BJ (cell line): Measurements from ENCODE around the gene PEF1. TPM values are rescaled to one million over a fixed set of nuclear protein-coding genes. Genes with fewer than 3 reads are reported as not detected.

Source experiments
- CTCF ChIA-PET: fragments of 350-600 bp; formaldehyde crosslinking; extraction: SDS; loops from one replicate; lab custom pipeline; 2021; ENCODE audit warnings: antibody characterized with exemption, inconsistent platforms; lab: Yijun Ruan, JAX
- POLR2A ChIA-PET: fragments of 300-600 bp; sonication (Branson Sonifier 250); formaldehyde crosslinking; extraction: SDS; loops from one replicate; lab custom pipeline; 2021; ENCODE audit warnings: antibody characterized with exemption; lab: Charles Lee
- DNase-seq: peaks from one replicate; pipeline ENCODE4 v3.0.0-alpha.2; 2011; ENCODE audit warnings: low read depth
- H3K27me3 ChIP-seq: 2 replicates; pipeline ENCODE4 v1.6.0; 2011; ENCODE audit warnings: low read length; ENCODE audit not compliant: control insufficient read depth, insufficient read depth
- H3K36me3 ChIP-seq: 2 replicates; pipeline ENCODE4 v1.5.1; 2011; ENCODE audit warnings: low read length; ENCODE audit not compliant: control insufficient read depth, insufficient read depth
- H3K4me3 ChIP-seq: 2 replicates; pipeline ENCODE4 v1.5.1; 2011; ENCODE audit warnings: low read depth, mild to moderate bottlenecking, control low read depth, low read length
- polyA plus RNA-seq: library from polyadenylated mRNA; depleted of rRNA; stranded (reverse); fragments of >200 nt; gene quantifications from 2 replicates; pipeline ENCODE4 v1.2.3, GENCODE V29; 2011
- TF ChIP-seq, protein P1 (sequence below): IDR thresholded peaks from 2 replicates; pipeline ENCODE4 v1.5.1; 2011; ENCODE audit warnings: low read depth, mild to moderate bottlenecking, control low read depth, inconsistent platforms, low read length, moderate library complexity; ENCODE audit not compliant: insufficient read depth

PEF1 gene
- polyA plus RNA-seq, 1 experiment = 145 TPM

DNA sequence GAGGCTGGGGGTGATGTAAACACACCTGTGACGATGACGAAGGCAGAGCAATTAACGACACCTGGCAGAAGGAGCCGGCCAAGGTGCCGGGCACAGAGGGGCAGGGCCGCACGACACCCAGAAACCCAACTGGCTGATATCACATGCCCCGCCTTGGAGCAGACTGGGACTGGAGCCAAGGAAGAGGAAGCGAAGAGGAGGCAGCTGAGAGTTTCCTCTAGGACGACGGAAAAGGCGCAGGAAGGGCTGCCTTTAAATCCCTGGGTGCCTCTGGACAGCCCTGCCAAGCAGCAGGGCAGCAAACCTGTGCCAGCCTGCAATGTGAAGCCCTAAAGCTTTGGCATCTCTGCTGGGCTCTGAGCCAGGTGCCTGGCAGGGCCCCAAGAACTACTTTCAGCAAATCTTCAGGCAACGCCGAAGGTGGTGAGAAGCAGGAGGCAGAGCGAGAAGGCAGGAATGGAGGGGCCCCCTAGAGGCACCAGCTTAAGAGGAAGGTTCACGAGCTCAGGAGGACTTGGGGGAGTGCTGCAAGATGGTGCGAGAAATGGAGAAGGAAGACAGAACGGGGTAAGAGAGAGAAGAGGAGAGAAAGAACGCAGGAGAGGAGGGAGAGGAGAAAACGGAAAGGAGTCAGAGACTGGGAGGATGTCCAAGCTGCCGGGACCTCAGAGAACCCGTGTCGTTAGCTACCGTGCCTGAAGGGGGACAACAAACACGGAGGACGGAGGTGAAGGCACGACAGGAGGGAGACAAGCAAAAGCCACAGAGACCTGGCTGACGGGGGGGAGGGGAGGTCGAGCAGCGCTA, 25.3 kb upstream of the PEF1 start:
- TF ChIP-seq, protein P1, sequence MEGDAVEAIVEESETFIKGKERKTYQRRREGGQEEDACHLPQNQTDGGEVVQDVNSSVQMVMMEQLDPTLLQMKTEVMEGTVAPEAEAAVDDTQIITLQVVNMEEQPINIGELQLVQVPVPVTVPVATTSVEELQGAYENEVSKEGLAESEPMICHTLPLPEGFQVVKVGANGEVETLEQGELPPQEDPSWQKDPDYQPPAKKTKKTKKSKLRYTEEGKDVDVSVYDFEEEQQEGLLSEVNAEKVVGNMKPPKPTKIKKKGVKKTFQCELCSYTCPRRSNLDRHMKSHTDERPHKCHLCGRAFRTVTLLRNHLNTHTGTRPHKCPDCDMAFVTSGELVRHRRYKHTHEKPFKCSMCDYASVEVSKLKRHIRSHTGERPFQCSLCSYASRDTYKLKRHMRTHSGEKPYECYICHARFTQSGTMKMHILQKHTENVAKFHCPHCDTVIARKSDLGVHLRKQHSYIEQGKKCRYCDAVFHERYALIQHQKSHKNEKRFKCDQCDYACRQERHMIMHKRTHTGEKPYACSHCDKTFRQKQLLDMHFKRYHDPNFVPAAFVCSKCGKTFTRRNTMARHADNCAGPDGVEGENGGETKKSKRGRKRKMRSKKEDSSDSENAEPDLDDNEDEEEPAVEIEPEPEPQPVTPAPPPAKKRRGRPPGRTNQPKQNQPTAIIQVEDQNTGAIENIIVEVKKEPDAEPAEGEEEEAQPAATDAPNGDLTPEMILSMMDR = peak; percentile 19; the same call in 1 of the 2 replicates
- ChIA-PET POLR2A (no interaction called here), CTCF (interaction anchor here (1.0 to 2.8 kb wide), 6 partner anchors 34 to 119 kb away, joined by 3 to 12 read pairs (median 4); partner anchors contain the start of gene COL16A1)
- Histone ChIP-seq H3K27me3 (no peaks in the 10 kb centered on the region), H3K4me3 (no peak overlapping the region), H3K36me3 (peaks cover 35% of the 10 kb centered on the region)
- DNase-seq = no peak

DNA sequence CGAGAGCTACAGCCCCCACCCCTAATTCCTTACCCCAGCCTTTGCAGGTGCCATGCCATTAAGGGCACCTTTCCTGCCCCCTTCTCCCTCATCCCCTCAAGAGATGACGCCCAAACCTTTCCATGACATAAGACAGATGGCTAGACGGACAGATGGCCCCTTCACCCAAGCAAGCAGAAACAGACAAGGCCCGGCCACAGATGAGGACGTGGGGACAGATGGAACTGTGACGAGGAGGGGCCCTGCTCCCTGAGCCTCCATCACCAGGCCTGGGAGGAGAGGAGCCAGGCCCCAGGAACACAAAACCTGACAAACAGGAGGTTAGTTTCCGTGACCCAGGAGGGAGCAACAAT, 24.7 kb upstream of the PEF1 start:
- Histone ChIP-seq H3K27me3 (no peaks in the 10 kb centered on the region), H3K36me3 (peaks cover 40% of the 10 kb centered on the region), H3K4me3 (no peak overlapping the region)
- DNase-seq = no peak
- TF ChIP-seq, protein P1 = no peak
- ChIA-PET POLR2A (no interaction called here), CTCF (interaction anchor here (1.2 to 2.8 kb wide), 6 partner anchors 34 to 120 kb away, joined by 3 to 12 read pairs (median 4); partner anchors contain the start of gene COL16A1)

DNA sequence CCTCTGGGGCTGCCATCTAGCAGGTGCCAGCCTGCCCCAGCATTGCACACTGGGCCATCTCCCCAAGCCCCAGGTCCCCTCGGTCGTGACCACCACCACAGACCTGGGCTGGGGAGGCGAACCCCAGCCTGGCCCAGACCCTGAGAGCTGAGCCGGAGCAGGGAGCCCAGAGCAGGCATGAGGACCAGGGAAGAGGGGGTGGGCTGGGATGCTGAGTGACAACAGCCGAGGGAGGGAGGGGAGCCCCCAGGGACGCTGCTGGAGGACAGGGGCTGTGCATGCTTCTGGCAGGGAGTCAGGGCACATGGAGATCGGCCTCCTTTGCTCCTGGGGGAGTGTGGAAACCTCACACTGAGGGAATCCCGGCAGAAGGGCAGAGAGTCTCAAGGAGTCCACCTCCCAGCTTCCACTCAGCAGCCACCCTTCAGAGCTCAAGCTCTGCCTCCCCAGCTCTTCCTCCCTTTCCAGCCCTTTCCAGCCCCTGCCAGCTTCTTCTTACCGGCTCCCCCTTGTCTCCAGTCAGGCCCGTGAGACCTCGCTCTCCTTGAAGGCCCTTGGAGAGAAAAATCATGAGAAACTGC, 23.7 kb upstream of the PEF1 start:
- Histone ChIP-seq H3K4me3 (no peak overlapping the region), H3K36me3 (peaks cover 41% of the 10 kb centered on the region), H3K27me3 (no peaks in the 10 kb centered on the region)
- ChIA-PET POLR2A (no interaction called here), CTCF (interaction anchor here (1.2 to 5.4 kb wide), 5 partner anchors 11 to 120 kb away, joined by 3 to 46 read pairs (median 3); no protein-coding TSS in a partner anchor)
- TF ChIP-seq, protein P1 = no peak
- DNase-seq = no peak

DNA sequence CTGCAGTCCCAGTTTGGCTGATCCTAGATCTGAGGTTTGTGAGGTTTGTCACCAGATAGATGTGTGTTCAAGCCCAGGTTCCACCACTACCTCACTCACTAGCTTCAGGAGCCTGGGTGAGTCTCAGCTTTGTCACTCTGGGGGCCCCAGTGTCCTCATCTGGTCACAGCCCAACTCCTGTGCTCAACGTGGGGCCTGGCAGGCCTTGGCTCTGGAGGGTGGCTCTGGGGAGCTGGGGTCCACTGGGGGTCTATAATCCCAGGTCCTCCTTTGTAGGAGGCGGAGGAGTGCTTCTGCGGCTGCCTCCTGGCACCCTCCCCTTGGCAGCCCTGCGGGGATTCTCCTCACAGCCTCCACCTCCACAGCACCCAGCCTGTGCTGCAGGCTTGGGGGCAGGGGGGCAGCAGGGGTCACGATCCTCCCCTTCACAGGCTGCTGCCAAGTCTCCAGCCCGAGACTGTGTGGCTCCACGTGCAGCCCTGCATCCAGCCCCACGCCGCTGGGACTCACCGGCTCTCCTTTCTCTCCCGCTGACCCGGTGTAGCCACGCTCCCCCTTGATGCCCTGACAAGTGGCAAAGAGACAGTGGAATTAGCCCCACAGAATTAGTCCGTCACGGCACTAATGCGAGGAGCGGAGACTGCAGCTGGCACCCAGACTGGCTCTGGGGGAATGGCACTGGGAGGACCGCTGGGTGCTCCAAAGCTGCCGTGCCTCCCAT, 22.5 kb upstream of the PEF1 start:
- H3K27me3 ChIP-seq = no peaks in the 10 kb centered on the region
- no peak overlapping the region for H3K4me3 ChIP-seq
- DNase-seq = no peak
- POLR2A ChIA-PET = no interaction called here
- CTCF ChIA-PET = interaction anchor here (0.6 to 6.8 kb wide), 8 partner anchors 18 to 442 kb away, joined by 3 to 46 read pairs (median 6); no protein-coding TSS in a partner anchor
- H3K36me3 ChIP-seq = peaks cover 47% of the 10 kb centered on the region
- TF ChIP-seq, protein P1 = no peak
